Endodermal cell (in vitro differentiated cells): Measurements from ENCODE around the gene STK39. TPM values are rescaled to one million over a fixed set of nuclear protein-coding genes. Genes with fewer than 3 reads are reported as not detected.

Experiments used
- DNase-seq: peaks from one replicate; pipeline ENCODE4 v3.0.0-alpha.2; 2017
- H3K27ac ChIP-seq: 2 replicates; pipeline ENCODE4 v1.5.1; 2013; ENCODE audit warnings: mild to moderate bottlenecking, low read depth, low read length, moderate library complexity
- H3K27me3 ChIP-seq: 2 replicates; pipeline ENCODE4 v1.6.1; 2013; ENCODE audit warnings: mild to moderate bottlenecking, low read length, moderate library complexity; ENCODE audit not compliant: insufficient read depth, control insufficient read depth, poor library complexity, severe bottlenecking
- H3K36me3 ChIP-seq: 2 replicates; pipeline ENCODE4 v1.7.0; 2013; ENCODE audit warnings: mild to moderate bottlenecking, low read length, moderate library complexity; ENCODE audit not compliant: control insufficient read depth, insufficient read depth
- H3K4me1 ChIP-seq: one replicate; pipeline ENCODE4 v1.7.0; 2013; ENCODE audit warnings: low read length; ENCODE audit not compliant: control insufficient read depth, insufficient read depth
- H3K4me3 ChIP-seq: 2 replicates; pipeline ENCODE4 v1.5.1; 2013; ENCODE audit warnings: mild to moderate bottlenecking, low read length, moderate library complexity
- H3K9ac ChIP-seq: 2 replicates; pipeline ENCODE4 v1.6.1; 2013; ENCODE audit warnings: mild to moderate bottlenecking, low read length, moderate library complexity; ENCODE audit not compliant: poor library complexity, severe bottlenecking; ENCODE audit errors: extremely low read depth
- H3K9me3 ChIP-seq: 2 replicates; pipeline ENCODE4 v1.6.1; 2013; ENCODE audit warnings: mild to moderate bottlenecking, low read length, moderate library complexity; ENCODE audit not compliant: control insufficient read depth
- H3K27ac Mint-ChIP-seq: 2 replicates; pipeline ENCODE4 v1.8.0; 2020; ENCODE audit warnings: mixed read lengths
- H3K27me3 Mint-ChIP-seq: 2 replicates; pipeline ENCODE4 v1.8.0; 2021; ENCODE audit warnings: mild to moderate bottlenecking, mixed read lengths; ENCODE audit not compliant: insufficient read depth
- H3K36me3 Mint-ChIP-seq: 2 replicates; pipeline ENCODE4 v1.8.0; 2020; ENCODE audit warnings: low read depth, mixed read lengths
- H3K4me1 Mint-ChIP-seq: 2 replicates; pipeline ENCODE4 v1.8.0; 2020; ENCODE audit warnings: mixed read lengths
- H3K4me3 Mint-ChIP-seq: 2 replicates; pipeline ENCODE4 v1.8.0; 2020; ENCODE audit warnings: mild to moderate bottlenecking, moderate library complexity, mixed read lengths
- H3K9me3 Mint-ChIP-seq: 2 replicates; pipeline ENCODE4 v1.8.0; 2020; ENCODE audit warnings: mild to moderate bottlenecking, mixed read lengths
- CTCF ChIP-seq: fragments of 200-600 bp; sonication (generic); conservative IDR thresholded peaks from 2 replicates; pipeline ENCODE4 v1.5.0; 2021; ENCODE audit warnings: antibody characterized with exemption, mild to moderate bottlenecking
- WGBS, 2 experiments: methylation state at CpG; one replicate each; pipeline versions ENCODE4 v1.1.5 to v1.1.7; 2013; ENCODE audit warnings: missing lambda C conversion rate in 2 of 2, mixed read lengths in 1 of 2; ENCODE audit not compliant: insufficient coverage in 1 of 2, insufficient read length in 1 of 2; 5-methylcytosine and 5-hydroxymethylcytosine counted together
- total RNA-seq, 2 donors: library from RNA; stranded (reverse); fragmentation: NEBNext Ultra II Directional in 1 of 2; extraction: Animal tissue kit (Norgen Biotek cat#: 25700) in 1 of 2; gene quantifications; 2 replicates in 1 of 2; 3 replicates in 1 of 2; pipeline ENCODE4 v1.2.1, GENCODE V29; 2021

STK39 gene
- total RNA-seq, 2 donors from 2014 or later: 22.3 to 31.5 TPM

DNA sequence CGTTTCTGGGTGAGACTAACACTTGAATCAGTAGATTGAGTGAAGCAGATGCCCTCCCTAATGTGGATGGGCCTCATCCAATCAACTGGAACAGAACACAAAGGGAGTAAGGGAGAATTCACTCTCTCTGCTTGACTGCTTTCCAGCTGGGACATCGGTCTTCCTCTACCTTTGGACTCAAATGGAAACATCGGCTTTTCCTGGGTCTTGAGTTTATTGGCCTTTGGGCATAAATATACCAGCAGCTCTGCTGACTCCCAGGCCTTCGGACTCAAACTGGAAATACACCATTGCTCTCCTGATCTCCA lies 311.6 kb downstream of the STK39 start:
- peaks cover 14% of the 10 kb centered on the region for H3K4me1 Mint-ChIP-seq
- TF ChIP-seq CTCF: no peak
- Histone ChIP-seq H3K9me3 (no peaks in the 10 kb centered on the region), H3K4me1 (no peaks in the 10 kb centered on the region), H3K9ac (no peak overlapping the region), H3K4me3 (no peak overlapping the region), H3K27me3 (no peaks in the 10 kb centered on the region), H3K27ac (no peak overlapping the region), H3K36me3 (no peaks in the 10 kb centered on the region)
- H3K9me3 Mint-ChIP-seq: peaks cover 5% of the 10 kb centered on the region
- DNase-seq: no peak
- H3K27me3 Mint-ChIP-seq: no peaks in the 10 kb centered on the region
- WGBS, 2 experiments: 83 to 90% methylated on average over 3 to 4 of the region's 4 CpGs
- H3K27ac Mint-ChIP-seq: no peak overlapping the region
- H3K36me3 Mint-ChIP-seq: no peaks in the 10 kb centered on the region
- no peak overlapping the region for H3K4me3 Mint-ChIP-seq

GRCh38 chr2:167933097-167933814 lies 314.1 kb downstream of the STK39 start:
- H3K9me3 Mint-ChIP-seq: peaks cover 5% of the 10 kb centered on the region
- peaks cover 5% of the 10 kb centered on the region for H3K4me1 Mint-ChIP-seq
- no peak overlapping the region for H3K4me3 Mint-ChIP-seq
- no peak for TF ChIP-seq CTCF
- Histone ChIP-seq H3K27ac (no peak overlapping the region), H3K36me3 (no peaks in the 10 kb centered on the region), H3K4me3 (no peak overlapping the region), H3K9ac (no peak overlapping the region), H3K4me1 (no peaks in the 10 kb centered on the region), H3K27me3 (no peaks in the 10 kb centered on the region), H3K9me3 (no peaks in the 10 kb centered on the region)
- H3K36me3 Mint-ChIP-seq: no peaks in the 10 kb centered on the region
- no peak for DNase-seq
- H3K27ac Mint-ChIP-seq: no peak overlapping the region
- 92 to 94% methylated on average over 2 to 4 of the region's 4 CpGs for WGBS, 2 experiments
- H3K27me3 Mint-ChIP-seq: no peaks in the 10 kb centered on the region

GRCh38 chr2:167932123-167932693 lies 315.2 kb downstream of the STK39 start:
- no peak overlapping the region for H3K27ac Mint-ChIP-seq
- no peaks in the 10 kb centered on the region for H3K4me1 ChIP-seq
- no peak for DNase-seq
- H3K36me3 ChIP-seq: no peaks in the 10 kb centered on the region
- H3K27ac ChIP-seq: no peak overlapping the region
- no peaks in the 10 kb centered on the region for H3K36me3 Mint-ChIP-seq
- H3K27me3 Mint-ChIP-seq: no peaks in the 10 kb centered on the region
- no peaks in the 10 kb centered on the region for H3K9me3 ChIP-seq
- H3K4me3 ChIP-seq: no peak overlapping the region
- H3K27me3 ChIP-seq: no peaks in the 10 kb centered on the region
- WGBS, 2 experiments: 88 to 94% methylated on average over 3 to 4 of the region's 4 CpGs
- peaks cover 5% of the 10 kb centered on the region for H3K9me3 Mint-ChIP-seq
- H3K4me1 Mint-ChIP-seq: peaks cover 5% of the 10 kb centered on the region
- H3K4me3 Mint-ChIP-seq: no peak overlapping the region
- no peak overlapping the region for H3K9ac ChIP-seq
- TF ChIP-seq CTCF: no peak
